K562 (cell line): ENCODE measurements around the gene ZDHHC16. TPM values are rescaled to one million over a fixed set of nuclear protein-coding genes. Genes with fewer than 3 reads are reported as not detected.

Source experiments
- BRCA1 ChIP-seq, 2 experiments: fragments of 450-650 bp in 1 of 2; sonication (generic) in 1 of 2; formaldehyde crosslinking in 1 of 2; IDR thresholded peaks; 2 replicates each; pipeline versions ENCODE4 v1.5.0 to v1.6.1; 2017 to 2020; ENCODE audit warnings: mild to moderate bottlenecking in 1 of 2, missing genetic modification reagents in 1 of 2
- EHMT2 ChIP-seq: fragments of 450-650 bp; IDR thresholded peaks from 2 replicates; pipeline ENCODE4 v1.6.1; 2018; ENCODE audit warnings: antibody characterized with exemption
- FOXK1 ChIP-seq: sonication (generic); formaldehyde crosslinking; IDR thresholded peaks from 2 replicates; pipeline ENCODE4 v1.8.0; 2022; ENCODE audit warnings: missing genetic modification reagents, mild to moderate bottlenecking, borderline replicate concordance
- HDGF ChIP-seq: fragments of 450-650 bp; IDR thresholded peaks from 2 replicates; pipeline ENCODE4 v1.6.1; 2016
- KAT7 ChIP-seq: sonication (generic); formaldehyde crosslinking; IDR thresholded peaks from 2 replicates; pipeline ENCODE4 v1.8.0; 2022; ENCODE audit warnings: missing genetic modification reagents, mild to moderate bottlenecking, borderline replicate concordance
- MEIS2 ChIP-seq: fragments of 450-650 bp; IDR thresholded peaks from 2 replicates; pipeline ENCODE4 v1.6.1; 2014; ENCODE audit warnings: mild to moderate bottlenecking; ENCODE audit not compliant: partially characterized antibody
- POLR2G ChIP-seq: fragments of 200-400 bp; formaldehyde crosslinking; IDR thresholded peaks from 2 replicates; pipeline ENCODE4 v1.6.1; 2017; ENCODE audit warnings: low read depth, mild to moderate bottlenecking, antibody characterized with exemption, low read length, moderate library complexity
- SMARCA4 ChIP-seq: fragments of 450-650 bp; IDR thresholded peaks from 2 replicates; pipeline ENCODE4 v1.6.1; 2016
- YBX1 ChIP-seq: fragments of 450-650 bp; IDR thresholded peaks from 2 replicates; pipeline ENCODE4 v1.7.1; 2016; ENCODE audit warnings: mild to moderate bottlenecking
- ZFX ChIP-seq: sonication (generic); formaldehyde crosslinking; IDR thresholded peaks from 2 replicates; pipeline ENCODE4 v1.8.0; 2022; ENCODE audit warnings: mild to moderate bottlenecking, missing genetic modification reagents, moderate library complexity
- ZNF274 ChIP-seq: IDR thresholded peaks from 2 replicates; pipeline ENCODE4 v1.6.1; 2011; ENCODE audit warnings: low read depth, mild to moderate bottlenecking, low read length, moderate library complexity, borderline replicate concordance
- polyA plus RNA-seq, 8 experiments: library from polyadenylated mRNA; depleted of rRNA in 4 of 8; stranded (reverse) in 5 of 8; unstranded in 3 of 8; fragments of >200 nt; fragmentation: Nextera tagmentation in 2 of 8; fragmentation: Illumina TruSeq in 1 of 8; extraction: Ambion mirVana in 2 of 8; extraction: Trizol in 1 of 8; gene quantifications; 2 replicates each; pipeline versions ENCODE4 v1.2.1 to v1.2.3, GENCODE V29; 2011 to 2014; ENCODE audit warnings: inconsistent platforms in 1 of 8, missing spikeins in 1 of 8
- total RNA-seq, 7 experiments: library from RNA; depleted of rRNA in 6 of 7; stranded (reverse); fragments of >200 nt in 6 of 7; fragmentation: Illumina TruSeq in 2 of 7; extraction: Trizol in 2 of 7; gene quantifications; 2 replicates each; pipeline versions ENCODE4 v1.2.1 to v1.2.3, GENCODE V29; 2011 to 2021; ENCODE audit warnings: low replicate concordance in 1 of 7
- TF ChIP-seq, protein P1 (sequence below): conservative IDR thresholded peaks from 2 replicates; pipeline ENCODE4 v1.6.1; 2011; ENCODE audit warnings: low read depth, mild to moderate bottlenecking, low read length; ENCODE audit not compliant: control insufficient read depth
- TF ChIP-seq, protein P2 (sequence below): fragments of 450-650 bp; formaldehyde crosslinking; IDR thresholded peaks from 2 replicates; pipeline ENCODE4 v1.4.0; 2020; ENCODE audit warnings: mild to moderate bottlenecking, mixed read lengths
- TF ChIP-seq, protein P3 (sequence below): IDR thresholded peaks from 3 replicates; pipeline ENCODE4 v1.6.1; 2011; ENCODE audit warnings: borderline replicate concordance, mild to moderate bottlenecking, moderate library complexity; ENCODE audit not compliant: insufficient read length; ENCODE audit errors: extremely low read depth
- TF ChIP-seq, protein P4 (sequence below): fragments of 450-650 bp; IDR thresholded peaks from one replicate; pipeline ENCODE4 v1.6.1; 2018; ENCODE audit warnings: mild to moderate bottlenecking, moderate library complexity; ENCODE audit not compliant: partially characterized antibody
- TF ChIP-seq, protein P5 (sequence below): sonication (generic); formaldehyde crosslinking; IDR thresholded peaks from 2 replicates; pipeline ENCODE4 v1.8.0; 2022; ENCODE audit warnings: mild to moderate bottlenecking, missing genetic modification reagents
- TF ChIP-seq, protein P6 (sequence below): fragments of 200-400 bp; formaldehyde crosslinking; IDR thresholded peaks from 2 replicates; pipeline ENCODE4 v1.6.1; 2017; ENCODE audit warnings: mild to moderate bottlenecking, low read depth, low read length, moderate library complexity

The ZDHHC16 gene
- total and polyA plus RNA-seq, 9 of the 15 experiments (the other 6 are each of a cell fraction or from before 2014, with no cell fraction given): 12.5 to 33.8 (median 21.3) TPM

DNA sequence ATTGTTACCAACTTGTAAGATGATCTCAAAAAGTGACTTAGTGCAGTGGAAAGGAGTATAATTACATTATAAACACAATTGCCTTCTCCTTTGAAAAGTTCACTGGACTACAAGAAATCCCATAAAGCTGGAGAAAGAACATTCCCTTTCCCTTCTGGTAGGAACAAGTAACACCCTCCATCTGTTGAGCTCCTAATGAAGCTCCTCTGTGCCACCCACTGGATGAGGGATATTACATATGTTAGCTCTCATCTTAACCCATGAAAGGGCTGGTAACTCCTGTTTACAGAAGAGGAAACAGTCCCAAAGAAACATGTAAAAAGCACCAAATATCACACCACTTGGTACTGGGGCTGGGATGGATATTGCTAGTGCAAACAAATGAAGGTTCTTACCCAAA is 11.9 kb upstream of the ZDHHC16 start (continued):
- TF ChIP-seq, protein P1, sequence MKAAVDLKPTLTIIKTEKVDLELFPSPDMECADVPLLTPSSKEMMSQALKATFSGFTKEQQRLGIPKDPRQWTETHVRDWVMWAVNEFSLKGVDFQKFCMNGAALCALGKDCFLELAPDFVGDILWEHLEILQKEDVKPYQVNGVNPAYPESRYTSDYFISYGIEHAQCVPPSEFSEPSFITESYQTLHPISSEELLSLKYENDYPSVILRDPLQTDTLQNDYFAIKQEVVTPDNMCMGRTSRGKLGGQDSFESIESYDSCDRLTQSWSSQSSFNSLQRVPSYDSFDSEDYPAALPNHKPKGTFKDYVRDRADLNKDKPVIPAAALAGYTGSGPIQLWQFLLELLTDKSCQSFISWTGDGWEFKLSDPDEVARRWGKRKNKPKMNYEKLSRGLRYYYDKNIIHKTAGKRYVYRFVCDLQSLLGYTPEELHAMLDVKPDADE: no peak
- TF ChIP-seq, protein P2, sequence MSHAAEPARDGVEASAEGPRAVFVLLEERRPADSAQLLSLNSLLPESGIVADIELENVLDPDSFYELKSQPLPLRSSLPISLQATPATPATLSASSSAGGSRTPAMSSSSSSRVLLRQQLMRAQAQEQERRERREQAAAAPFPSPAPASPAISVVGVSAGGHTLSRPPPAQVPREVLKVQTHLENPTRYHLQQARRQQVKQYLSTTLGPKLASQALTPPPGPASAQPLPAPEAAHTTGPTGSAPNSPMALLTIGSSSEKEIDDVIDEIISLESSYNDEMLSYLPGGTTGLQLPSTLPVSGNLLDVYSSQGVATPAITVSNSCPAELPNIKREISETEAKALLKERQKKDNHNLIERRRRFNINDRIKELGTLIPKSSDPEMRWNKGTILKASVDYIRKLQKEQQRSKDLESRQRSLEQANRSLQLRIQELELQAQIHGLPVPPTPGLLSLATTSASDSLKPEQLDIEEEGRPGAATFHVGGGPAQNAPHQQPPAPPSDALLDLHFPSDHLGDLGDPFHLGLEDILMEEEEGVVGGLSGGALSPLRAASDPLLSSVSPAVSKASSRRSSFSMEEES (CRISPR knock-in tag): no peak
- TF ChIP-seq POLR2G (peak; percentile 1; the same call in 1 of the 2 replicates), ZNF274 (no peak), FOXK1 (no peak), ZFX (CRISPR knock-in tag) (no peak), BRCA1 (IDR thresholded peaks at IDR 0.05) (no peak), BRCA1 (CRISPR knock-in tag; IDR thresholded peaks at IDR 0.05) (no peak), EHMT2 (no peak), SMARCA4 (no peak), YBX1 (no peak), HDGF (no peak), KAT7 (CRISPR knock-in tag) (no peak), MEIS2 (no peak)
- TF ChIP-seq, protein P3, sequence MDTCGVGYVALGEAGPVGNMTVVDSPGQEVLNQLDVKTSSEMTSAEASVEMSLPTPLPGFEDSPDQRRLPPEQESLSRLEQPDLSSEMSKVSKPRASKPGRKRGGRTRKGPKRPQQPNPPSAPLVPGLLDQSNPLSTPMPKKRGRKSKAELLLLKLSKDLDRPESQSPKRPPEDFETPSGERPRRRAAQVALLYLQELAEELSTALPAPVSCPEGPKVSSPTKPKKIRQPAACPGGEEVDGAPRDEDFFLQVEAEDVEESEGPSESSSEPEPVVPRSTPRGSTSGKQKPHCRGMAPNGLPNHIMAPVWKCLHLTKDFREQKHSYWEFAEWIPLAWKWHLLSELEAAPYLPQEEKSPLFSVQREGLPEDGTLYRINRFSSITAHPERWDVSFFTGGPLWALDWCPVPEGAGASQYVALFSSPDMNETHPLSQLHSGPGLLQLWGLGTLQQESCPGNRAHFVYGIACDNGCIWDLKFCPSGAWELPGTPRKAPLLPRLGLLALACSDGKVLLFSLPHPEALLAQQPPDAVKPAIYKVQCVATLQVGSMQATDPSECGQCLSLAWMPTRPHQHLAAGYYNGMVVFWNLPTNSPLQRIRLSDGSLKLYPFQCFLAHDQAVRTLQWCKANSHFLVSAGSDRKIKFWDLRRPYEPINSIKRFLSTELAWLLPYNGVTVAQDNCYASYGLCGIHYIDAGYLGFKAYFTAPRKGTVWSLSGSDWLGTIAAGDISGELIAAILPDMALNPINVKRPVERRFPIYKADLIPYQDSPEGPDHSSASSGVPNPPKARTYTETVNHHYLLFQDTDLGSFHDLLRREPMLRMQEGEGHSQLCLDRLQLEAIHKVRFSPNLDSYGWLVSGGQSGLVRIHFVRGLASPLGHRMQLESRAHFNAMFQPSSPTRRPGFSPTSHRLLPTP: no peak
- TF ChIP-seq, protein P4, sequence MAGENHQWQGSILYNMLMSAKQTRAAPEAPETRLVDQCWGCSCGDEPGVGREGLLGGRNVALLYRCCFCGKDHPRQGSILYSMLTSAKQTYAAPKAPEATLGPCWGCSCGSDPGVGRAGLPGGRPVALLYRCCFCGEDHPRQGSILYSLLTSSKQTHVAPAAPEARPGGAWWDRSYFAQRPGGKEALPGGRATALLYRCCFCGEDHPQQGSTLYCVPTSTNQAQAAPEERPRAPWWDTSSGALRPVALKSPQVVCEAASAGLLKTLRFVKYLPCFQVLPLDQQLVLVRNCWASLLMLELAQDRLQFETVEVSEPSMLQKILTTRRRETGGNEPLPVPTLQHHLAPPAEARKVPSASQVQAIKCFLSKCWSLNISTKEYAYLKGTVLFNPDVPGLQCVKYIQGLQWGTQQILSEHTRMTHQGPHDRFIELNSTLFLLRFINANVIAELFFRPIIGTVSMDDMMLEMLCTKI: no peak
- TF ChIP-seq, protein P5, sequence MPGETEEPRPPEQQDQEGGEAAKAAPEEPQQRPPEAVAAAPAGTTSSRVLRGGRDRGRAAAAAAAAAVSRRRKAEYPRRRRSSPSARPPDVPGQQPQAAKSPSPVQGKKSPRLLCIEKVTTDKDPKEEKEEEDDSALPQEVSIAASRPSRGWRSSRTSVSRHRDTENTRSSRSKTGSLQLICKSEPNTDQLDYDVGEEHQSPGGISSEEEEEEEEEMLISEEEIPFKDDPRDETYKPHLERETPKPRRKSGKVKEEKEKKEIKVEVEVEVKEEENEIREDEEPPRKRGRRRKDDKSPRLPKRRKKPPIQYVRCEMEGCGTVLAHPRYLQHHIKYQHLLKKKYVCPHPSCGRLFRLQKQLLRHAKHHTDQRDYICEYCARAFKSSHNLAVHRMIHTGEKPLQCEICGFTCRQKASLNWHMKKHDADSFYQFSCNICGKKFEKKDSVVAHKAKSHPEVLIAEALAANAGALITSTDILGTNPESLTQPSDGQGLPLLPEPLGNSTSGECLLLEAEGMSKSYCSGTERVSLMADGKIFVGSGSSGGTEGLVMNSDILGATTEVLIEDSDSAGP (CRISPR knock-in tag): no peak
- TF ChIP-seq, protein P6, sequence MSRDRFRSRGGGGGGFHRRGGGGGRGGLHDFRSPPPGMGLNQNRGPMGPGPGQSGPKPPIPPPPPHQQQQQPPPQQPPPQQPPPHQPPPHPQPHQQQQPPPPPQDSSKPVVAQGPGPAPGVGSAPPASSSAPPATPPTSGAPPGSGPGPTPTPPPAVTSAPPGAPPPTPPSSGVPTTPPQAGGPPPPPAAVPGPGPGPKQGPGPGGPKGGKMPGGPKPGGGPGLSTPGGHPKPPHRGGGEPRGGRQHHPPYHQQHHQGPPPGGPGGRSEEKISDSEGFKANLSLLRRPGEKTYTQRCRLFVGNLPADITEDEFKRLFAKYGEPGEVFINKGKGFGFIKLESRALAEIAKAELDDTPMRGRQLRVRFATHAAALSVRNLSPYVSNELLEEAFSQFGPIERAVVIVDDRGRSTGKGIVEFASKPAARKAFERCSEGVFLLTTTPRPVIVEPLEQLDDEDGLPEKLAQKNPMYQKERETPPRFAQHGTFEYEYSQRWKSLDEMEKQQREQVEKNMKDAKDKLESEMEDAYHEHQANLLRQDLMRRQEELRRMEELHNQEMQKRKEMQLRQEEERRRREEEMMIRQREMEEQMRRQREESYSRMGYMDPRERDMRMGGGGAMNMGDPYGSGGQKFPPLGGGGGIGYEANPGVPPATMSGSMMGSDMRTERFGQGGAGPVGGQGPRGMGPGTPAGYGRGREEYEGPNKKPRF: no peak
